Mesenchymal stem cell (in vitro differentiated cells and primary cell): Measurements from ENCODE around the gene ZBTB11.
"Not testable (repeated sequence)": the region's sequence is repeated elsewhere in the genome, so short reads cannot be mapped to it uniquely, and the experiment has no call there.

ENCODE experiments used
- DNase-seq: peaks from one replicate; pipeline ENCODE4 v3.0.0-alpha.2; 2013
- H2AFZ ChIP-seq: one replicate; pipeline ENCODE4 v1.6.1; 2013; ENCODE audit warnings: low read depth, mild to moderate bottlenecking, control low read depth, inconsistent platforms, low read length, moderate library complexity
- H2AK5ac ChIP-seq: 2 replicates; pipeline ENCODE4 v1.6.1; 2013; ENCODE audit warnings: low read length, moderate library complexity, mild to moderate bottlenecking, inconsistent platforms; ENCODE audit not compliant: severe bottlenecking
- H2BK120ac ChIP-seq: one replicate; pipeline ENCODE4 v1.6.1; 2013; ENCODE audit warnings: low read depth, mild to moderate bottlenecking, inconsistent platforms, low read length, moderate library complexity
- H2BK12ac ChIP-seq, 2 experiments: one replicate each; pipeline ENCODE4 v1.6.1; 2013; ENCODE audit warnings: inconsistent platforms in 2 of 2, low read length in 2 of 2, mild to moderate bottlenecking in 2 of 2, moderate library complexity in 2 of 2, control low read depth in 1 of 2
- H2BK15ac ChIP-seq: one replicate; pipeline ENCODE4 v1.6.1; 2013; ENCODE audit warnings: mild to moderate bottlenecking, low read depth, inconsistent platforms; ENCODE audit not compliant: poor library complexity, severe bottlenecking
- H2BK5ac ChIP-seq: 2 replicates; pipeline ENCODE4 v1.6.1; 2013; ENCODE audit warnings: low read depth, mild to moderate bottlenecking, low read length, control low read depth, inconsistent platforms; ENCODE audit not compliant: poor library complexity, severe bottlenecking
- H3K14ac ChIP-seq, 2 experiments: one replicate each; pipeline ENCODE4 v1.6.1; 2013; ENCODE audit warnings: inconsistent platforms in 2 of 2, low read length in 2 of 2, control low read depth in 1 of 2, mild to moderate bottlenecking in 1 of 2, moderate library complexity in 1 of 2
- H3K18ac ChIP-seq, 2 experiments: one replicate each; pipeline ENCODE4 v1.6.1; 2013; ENCODE audit warnings: inconsistent platforms in 2 of 2, low read length in 2 of 2, control low read depth in 1 of 2, low read depth in 1 of 2, mild to moderate bottlenecking in 1 of 2
- H3K23ac ChIP-seq, 2 experiments: one replicate each; pipeline ENCODE4 v1.6.1; 2013; ENCODE audit warnings: inconsistent platforms in 2 of 2, low read length in 2 of 2, mild to moderate bottlenecking in 2 of 2, moderate library complexity in 2 of 2, control low read depth in 1 of 2
- H3K27ac ChIP-seq: 2 replicates; pipeline ENCODE4 v1.5.1; 2013; ENCODE audit warnings: mild to moderate bottlenecking, moderate library complexity, low read length, control low read depth, inconsistent platforms; ENCODE audit not compliant: poor library complexity, severe bottlenecking
- H3K27me3 ChIP-seq, 2 experiments: 2 replicates each; pipeline versions ENCODE4 v1.6.1 to v1.7.0; 2013; ENCODE audit warnings: low read length in 2 of 2, mild to moderate bottlenecking in 2 of 2, moderate library complexity in 2 of 2, control low read depth in 1 of 2, inconsistent platforms in 1 of 2; ENCODE audit not compliant: control insufficient read depth in 1 of 2, insufficient read depth in 1 of 2
- H3K36me3 ChIP-seq, 2 experiments: 2 replicates each; pipeline versions ENCODE4 v1.6.1 to v1.7.0; 2013; ENCODE audit warnings: low read length in 2 of 2, control low read depth in 1 of 2, inconsistent platforms in 1 of 2, low read depth in 1 of 2, mild to moderate bottlenecking in 1 of 2; ENCODE audit not compliant: insufficient read depth in 2 of 2, control insufficient read depth in 1 of 2
- H3K4ac ChIP-seq, 2 experiments: one replicate each; pipeline ENCODE4 v1.6.1; 2013; ENCODE audit warnings: inconsistent platforms in 2 of 2, low read length in 2 of 2, mild to moderate bottlenecking in 2 of 2, moderate library complexity in 2 of 2, control low read depth in 1 of 2, low read depth in 1 of 2
- H3K4me1 ChIP-seq: 2 replicates; pipeline ENCODE4 v1.6.1; 2013; ENCODE audit warnings: low read depth, low read length, control low read depth; ENCODE audit not compliant: control insufficient read depth, insufficient read depth
- H3K4me2 ChIP-seq: 2 replicates; pipeline ENCODE4 v1.6.1; 2013; ENCODE audit warnings: low read length, mild to moderate bottlenecking, inconsistent platforms; ENCODE audit not compliant: poor library complexity, severe bottlenecking
- H3K4me3 ChIP-seq, 2 experiments: 2 replicates each; pipeline versions ENCODE4 v1.5.1 to v1.7.0; 2013; ENCODE audit warnings: low read length in 2 of 2, mild to moderate bottlenecking in 2 of 2, control low read depth in 1 of 2, low read depth in 1 of 2; ENCODE audit not compliant: insufficient read depth in 1 of 2
- H3K79me1 ChIP-seq: replicated peaks from 2 replicates; pipeline ENCODE4 v1.6.1; 2013; ENCODE audit warnings: mild to moderate bottlenecking, control low read depth, low read length, inconsistent platforms; ENCODE audit not compliant: poor library complexity, severe bottlenecking
- H3K9ac ChIP-seq: 2 replicates; pipeline ENCODE4 v1.7.0; 2013; ENCODE audit warnings: mild to moderate bottlenecking, low read length, moderate library complexity
- H3K9me3 ChIP-seq: 2 replicates; pipeline ENCODE4 v1.7.0; 2013; ENCODE audit warnings: mild to moderate bottlenecking, low read length; ENCODE audit not compliant: control insufficient read depth
- H4K8ac ChIP-seq: one replicate; pipeline ENCODE4 v1.6.1; 2013; ENCODE audit warnings: inconsistent platforms, mild to moderate bottlenecking, low read length, moderate library complexity
- H4K91ac ChIP-seq: one replicate; pipeline ENCODE4 v1.6.1; 2013; ENCODE audit warnings: mild to moderate bottlenecking, low read length, inconsistent platforms
- WGBS: methylation state at CpG from one replicate; pipeline ENCODE4 v1.1.7; 2013; ENCODE audit warnings: mixed read lengths; 5-methylcytosine and 5-hydroxymethylcytosine counted together

The ZBTB11 gene

GRCh38 chr3:101617478-101617877 is 59.5 kb downstream of the ZBTB11 start:
- H3K9me3 ChIP-seq, result no peaks in the 10 kb centered on the region

GRCh38 chr3:101615525-101615924 is 61.4 kb downstream of the ZBTB11 start:
- H3K27ac ChIP-seq, result no peak overlapping the region
- no peak overlapping the region for H2BK15ac ChIP-seq
- H2BK120ac ChIP-seq, result no peak overlapping the region
- H4K8ac ChIP-seq, result no peak overlapping the region
- no peak overlapping the region for H2BK12ac ChIP-seq
- H3K9ac ChIP-seq, result no peak overlapping the region
- H2AK5ac ChIP-seq, result no peak overlapping the region
- peaks cover 6% of the 10 kb centered on the region for H3K4me1 ChIP-seq
- H3K23ac ChIP-seq, result no peak overlapping the region
- no peaks in the 10 kb centered on the region for H3K79me1 ChIP-seq
- WGBS, result 95% methylated on average over 4 of the region's 6 CpGs
- no peak overlapping the region for H3K14ac ChIP-seq
- no peak overlapping the region for H2BK5ac ChIP-seq
- H3K4me3 ChIP-seq, result no peak overlapping the region
- H2AFZ ChIP-seq, result no peak overlapping the region
- no peak overlapping the region for H3K4ac ChIP-seq
- H3K9me3 ChIP-seq, result no peaks in the 10 kb centered on the region
- no peak overlapping the region for H3K18ac ChIP-seq
- no peaks in the 10 kb centered on the region for H3K27me3 ChIP-seq
- no peaks in the 10 kb centered on the region for H3K36me3 ChIP-seq
- H4K91ac ChIP-seq, result no peak overlapping the region
- DNase-seq, result no peak
- H3K4me2 ChIP-seq, result no peak overlapping the region

More at GRCh38 chr3:101617478-101617877, 59.5 kb downstream of the ZBTB11 start:
- Histone ChIP-seq H3K27ac (no peak overlapping the region), H4K8ac (no peak overlapping the region), H2BK5ac (no peak overlapping the region), H2BK120ac (no peak overlapping the region), H3K27me3 (no peaks in the 10 kb centered on the region), H3K14ac (no peak overlapping the region), H4K91ac (no peak overlapping the region), H3K4me3 (no peak overlapping the region), H3K4me2 (no peak overlapping the region), H2BK12ac (no peak overlapping the region), H2AK5ac (no peak overlapping the region), H3K4ac (no peak overlapping the region), H3K36me3 (no peaks in the 10 kb centered on the region), H2AFZ (no peak overlapping the region), H2BK15ac (no peak overlapping the region), H3K79me1 (no peaks in the 10 kb centered on the region), H3K9ac (no peak overlapping the region), H3K4me1 (peaks cover 4% of the 10 kb centered on the region), H3K23ac (no peak overlapping the region), H3K18ac (no peak overlapping the region)
- WGBS, result 80% methylated on average over 6 of the region's 7 CpGs
- no peak for DNase-seq

GRCh38 chr3:101613014-101613413 is 63.9 kb downstream of the ZBTB11 start:
- not testable (repeated sequence) for H3K9ac ChIP-seq, H3K4me2 ChIP-seq, H3K4ac ChIP-seq, H3K4me3 ChIP-seq, H3K4me1 ChIP-seq, H3K23ac ChIP-seq, H3K14ac ChIP-seq, H3K36me3 ChIP-seq, H4K91ac ChIP-seq, H2AK5ac ChIP-seq, H2BK15ac ChIP-seq, H3K27me3 ChIP-seq, H2AFZ ChIP-seq, H2BK12ac ChIP-seq, H2BK120ac ChIP-seq, H3K79me1 ChIP-seq, H3K9me3 ChIP-seq, H2BK5ac ChIP-seq, DNase-seq, H4K8ac ChIP-seq, H3K18ac ChIP-seq
- H3K27ac ChIP-seq, result peak overlapping the region; percentile 63
- WGBS, result 90% methylated on average over 6 of the region's 9 CpGs

- no peak for DNase-seq
- WGBS, result no CpG with 5 or more reads among the region's 2 CpGs
- Histone ChIP-seq H2AK5ac (no peak overlapping the region), H3K36me3 (no peaks in the 10 kb centered on the region), H4K8ac (no peak overlapping the region), H3K9me3 (no peaks in the 10 kb centered on the region), H2BK5ac (no peak overlapping the region), H3K4me2 (no peak overlapping the region), H2BK15ac (no peak overlapping the region), H3K27ac (no peak overlapping the region), H3K27me3 (no peaks in the 10 kb centered on the region), H2BK12ac (no peak overlapping the region), H3K4ac (no peak overlapping the region), H3K79me1 (no peaks in the 10 kb centered on the region), H3K14ac (no peak overlapping the region), H2BK120ac (no peak overlapping the region), H3K4me3 (no peak overlapping the region), H3K23ac (no peak overlapping the region), H2AFZ (no peak overlapping the region), H3K4me1 (peaks cover 6% of the 10 kb centered on the region), H4K91ac (no peak overlapping the region), H3K18ac (no peak overlapping the region), H3K9ac (no peak overlapping the region)
These were observed 65.9 kb downstream of the ZBTB11 start for GRCh38 chr3:101611023-101611422.
